ENCODE measurements around the gene KCNK2. TPM values are rescaled to one million over a fixed set of nuclear protein-coding genes. Genes with fewer than 3 reads are reported as not detected.

Gene KCNK2
- total RNA-seq, 1 donor from 2014 or later = not detected

DNA sequence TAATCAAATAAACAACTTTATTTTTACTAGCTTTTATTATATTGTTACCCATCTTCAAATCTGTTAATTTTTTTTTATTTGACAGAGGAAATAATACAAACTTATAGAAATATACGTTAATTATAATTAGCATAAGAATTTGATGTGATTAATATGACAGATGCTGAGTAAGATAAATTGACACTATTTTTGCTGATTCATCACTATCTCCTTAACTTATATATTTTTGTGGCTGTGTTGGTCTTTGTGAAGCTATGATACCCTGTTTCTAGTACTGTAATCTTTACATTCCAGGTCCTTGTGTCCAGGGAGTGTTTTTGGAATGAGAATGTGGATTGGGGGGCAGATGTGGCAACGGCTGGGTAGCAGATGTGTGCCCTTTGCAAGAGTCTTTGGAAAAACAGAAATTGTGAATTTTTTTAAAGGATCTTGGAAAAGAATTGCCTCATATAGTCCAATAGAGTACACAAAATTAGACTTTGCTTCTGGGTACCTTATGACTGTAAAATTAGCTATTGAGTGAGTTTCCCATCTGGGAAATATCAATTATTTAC, 102.6 kb downstream of the KCNK2 start:
- no peak for DNase-seq (ENCODE audit: low read depth)
- TF ChIP-seq, protein P1, sequence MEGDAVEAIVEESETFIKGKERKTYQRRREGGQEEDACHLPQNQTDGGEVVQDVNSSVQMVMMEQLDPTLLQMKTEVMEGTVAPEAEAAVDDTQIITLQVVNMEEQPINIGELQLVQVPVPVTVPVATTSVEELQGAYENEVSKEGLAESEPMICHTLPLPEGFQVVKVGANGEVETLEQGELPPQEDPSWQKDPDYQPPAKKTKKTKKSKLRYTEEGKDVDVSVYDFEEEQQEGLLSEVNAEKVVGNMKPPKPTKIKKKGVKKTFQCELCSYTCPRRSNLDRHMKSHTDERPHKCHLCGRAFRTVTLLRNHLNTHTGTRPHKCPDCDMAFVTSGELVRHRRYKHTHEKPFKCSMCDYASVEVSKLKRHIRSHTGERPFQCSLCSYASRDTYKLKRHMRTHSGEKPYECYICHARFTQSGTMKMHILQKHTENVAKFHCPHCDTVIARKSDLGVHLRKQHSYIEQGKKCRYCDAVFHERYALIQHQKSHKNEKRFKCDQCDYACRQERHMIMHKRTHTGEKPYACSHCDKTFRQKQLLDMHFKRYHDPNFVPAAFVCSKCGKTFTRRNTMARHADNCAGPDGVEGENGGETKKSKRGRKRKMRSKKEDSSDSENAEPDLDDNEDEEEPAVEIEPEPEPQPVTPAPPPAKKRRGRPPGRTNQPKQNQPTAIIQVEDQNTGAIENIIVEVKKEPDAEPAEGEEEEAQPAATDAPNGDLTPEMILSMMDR (IDR thresholded peaks at IDR 0.05; ENCODE audit: insufficient read depth, low read length, poor library complexity, severe bottlenecking) = no peak
- H3K4me3 ChIP-seq (ENCODE audit: low read depth, low read length) = no peak overlapping the region
- H3K36me3 ChIP-seq (ENCODE audit: control insufficient read depth, insufficient read depth, low read length) = no peaks in the 10 kb centered on the region
- H3K27me3 ChIP-seq (ENCODE audit: control insufficient read depth, insufficient read depth, low read length) = no peaks in the 10 kb centered on the region

DNA sequence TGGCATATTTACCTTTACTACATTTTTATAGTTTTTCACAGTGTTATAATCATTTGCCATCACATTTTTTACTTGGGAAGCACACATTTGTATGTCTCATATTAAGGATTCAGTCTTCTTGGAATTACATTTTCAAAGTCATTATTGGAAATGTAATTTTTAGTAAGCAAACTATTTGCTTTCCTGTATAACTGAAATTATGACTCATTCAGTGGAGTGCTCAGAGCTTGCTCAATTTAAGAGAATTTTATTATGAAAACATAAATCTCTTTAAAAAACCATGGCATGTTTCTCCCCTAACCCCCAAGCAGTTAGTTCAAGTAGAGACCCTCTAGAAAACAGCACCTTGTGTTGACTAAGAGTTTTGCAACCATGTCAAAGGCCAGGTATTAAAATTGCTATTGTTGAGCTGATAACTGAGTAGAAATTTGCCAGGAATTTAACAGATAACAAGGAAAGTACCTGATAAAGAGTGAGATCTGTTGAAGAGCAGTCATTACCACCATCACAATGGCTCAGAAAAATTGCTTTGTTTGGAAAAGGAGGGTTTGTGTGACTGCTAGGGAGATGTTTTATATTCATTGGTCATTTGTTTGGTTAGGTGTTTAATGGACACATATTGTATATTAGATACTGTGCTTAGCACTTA, 105.9 kb downstream of the KCNK2 start:
- TF ChIP-seq, protein P1 (IDR thresholded peaks at IDR 0.05; ENCODE audit: insufficient read depth, low read length, poor library complexity, severe bottlenecking) = no peak
- no peaks in the 10 kb centered on the region for H3K36me3 ChIP-seq (ENCODE audit: control insufficient read depth, insufficient read depth, low read length)
- no peak for DNase-seq (ENCODE audit: low read depth)
- H3K27me3 ChIP-seq (ENCODE audit: control insufficient read depth, insufficient read depth, low read length) = no peaks in the 10 kb centered on the region
- no peak overlapping the region for H3K4me3 ChIP-seq (ENCODE audit: low read depth, low read length)

DNA sequence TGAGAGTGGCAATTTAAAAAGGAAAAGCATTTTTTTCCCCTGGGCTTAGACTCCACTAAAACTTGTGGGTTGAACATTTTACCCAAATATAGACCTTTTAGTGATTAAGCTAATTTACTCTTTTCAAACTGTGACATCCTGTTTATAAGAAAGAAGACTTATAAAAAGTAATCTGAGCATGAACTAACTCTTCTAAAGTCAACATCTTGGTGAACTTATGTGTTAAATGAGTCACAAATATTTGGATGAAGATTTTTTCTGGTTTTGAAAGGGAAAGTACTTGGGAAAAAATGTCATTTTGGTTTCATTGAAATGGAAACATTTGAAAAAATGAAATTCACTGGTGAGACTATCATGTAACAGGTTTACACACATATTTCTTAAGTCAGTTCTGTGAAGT, 109.8 kb downstream of the KCNK2 start:
- DNase-seq (ENCODE audit: low read depth) = no peak
- Histone ChIP-seq H3K27me3 (ENCODE audit: control insufficient read depth, insufficient read depth, low read length) (no peaks in the 10 kb centered on the region), H3K36me3 (ENCODE audit: control insufficient read depth, insufficient read depth, low read length) (no peaks in the 10 kb centered on the region), H3K4me3 (ENCODE audit: low read depth, low read length) (no peak overlapping the region)
- TF ChIP-seq, protein P1 (IDR thresholded peaks at IDR 0.05; ENCODE audit: insufficient read depth, low read length, poor library complexity, severe bottlenecking) = no peak

DNA sequence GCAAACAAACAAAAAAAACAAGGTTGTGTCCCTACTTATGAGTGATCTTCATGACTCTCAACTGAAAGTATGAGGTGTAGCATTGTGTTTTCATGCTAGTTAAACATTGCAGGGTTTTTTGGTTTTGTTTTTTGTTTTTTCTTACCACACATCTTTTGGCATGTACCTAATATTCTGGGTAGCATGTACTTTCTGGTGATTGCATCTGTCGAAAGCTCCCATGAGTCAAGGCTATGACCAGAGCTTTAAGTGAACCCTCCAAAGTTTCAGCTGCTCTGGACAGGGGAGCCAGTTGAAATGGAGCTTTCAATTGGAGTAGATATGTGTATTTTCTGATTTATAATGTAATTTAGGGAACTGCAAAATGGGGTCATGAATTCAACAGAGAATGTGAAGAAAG, 115.5 kb downstream of the KCNK2 start:
- no peaks in the 10 kb centered on the region for H3K27me3 ChIP-seq (ENCODE audit: control insufficient read depth, insufficient read depth, low read length)
- H3K36me3 ChIP-seq (ENCODE audit: control insufficient read depth, insufficient read depth, low read length) = no peaks in the 10 kb centered on the region
- H3K4me3 ChIP-seq (ENCODE audit: low read depth, low read length) = no peak overlapping the region
- TF ChIP-seq, protein P1 (IDR thresholded peaks at IDR 0.05; ENCODE audit: insufficient read depth, low read length, poor library complexity, severe bottlenecking) = no peak
- DNase-seq (ENCODE audit: low read depth) = no peak

DNA sequence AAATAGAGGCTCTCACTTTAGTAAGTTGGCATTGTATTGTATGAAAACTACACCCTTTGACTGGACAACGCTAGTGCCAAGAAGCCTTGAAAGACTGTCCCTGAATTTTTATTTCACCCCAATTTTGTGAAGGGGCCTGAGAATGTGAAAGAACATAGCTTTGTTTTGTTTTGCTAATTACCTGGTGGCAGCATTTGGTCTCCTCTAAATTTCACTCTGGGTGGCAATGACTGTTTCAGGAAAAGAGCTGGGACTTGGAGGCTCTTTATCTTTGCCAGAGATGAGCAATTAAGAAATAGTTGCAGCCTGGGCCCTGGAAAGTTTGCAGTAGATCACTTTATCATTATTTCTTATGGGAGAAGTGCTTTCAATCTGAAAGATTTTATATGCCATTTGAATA, 117.6 kb downstream of the KCNK2 start:
- no peaks in the 10 kb centered on the region for H3K27me3 ChIP-seq (ENCODE audit: control insufficient read depth, insufficient read depth, low read length)
- DNase-seq (ENCODE audit: low read depth) = no peak
- TF ChIP-seq, protein P1 (IDR thresholded peaks at IDR 0.05; ENCODE audit: insufficient read depth, low read length, poor library complexity, severe bottlenecking) = no peak

DNA sequence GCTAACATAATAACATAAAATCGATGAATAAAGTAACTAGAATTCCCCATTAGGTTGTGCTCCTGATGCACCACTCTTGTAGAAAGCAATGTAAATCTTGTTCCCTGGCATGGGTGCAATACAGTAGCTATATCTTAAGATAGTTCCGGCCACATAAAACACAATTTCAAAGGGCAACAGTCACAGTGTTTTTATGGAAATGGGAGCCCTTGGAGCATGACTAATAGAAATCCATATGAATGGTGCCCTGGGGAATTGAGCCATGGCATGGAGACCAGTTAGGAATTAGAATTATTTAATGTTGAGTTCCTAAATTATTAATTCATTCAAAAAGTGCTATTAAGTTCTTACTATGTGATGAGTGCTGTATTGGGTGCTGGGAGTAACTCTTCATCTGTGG, 118.7 kb downstream of the KCNK2 start:
- H3K27me3 ChIP-seq (ENCODE audit: control insufficient read depth, insufficient read depth, low read length) = no peaks in the 10 kb centered on the region
- H3K4me3 ChIP-seq (ENCODE audit: low read depth, low read length) = no peak overlapping the region
- TF ChIP-seq, protein P1 (IDR thresholded peaks at IDR 0.05; ENCODE audit: insufficient read depth, low read length, poor library complexity, severe bottlenecking) = no peak
- DNase-seq (ENCODE audit: low read depth) = no peak
- no peaks in the 10 kb centered on the region for H3K36me3 ChIP-seq (ENCODE audit: control insufficient read depth, insufficient read depth, low read length)

More for the DNA sequence above, 117.6 kb downstream of the KCNK2 start:
- Histone ChIP-seq H3K36me3 (ENCODE audit: control insufficient read depth, insufficient read depth, low read length) (no peaks in the 10 kb centered on the region), H3K4me3 (ENCODE audit: low read depth, low read length) (no peak overlapping the region)

Measured in kidney epithelial cell (primary cell).